HL-60/S4 treated with retinoic acid at 250 ng/mL for 4 days and 3 days (cell line): ENCODE data around the gene CD36.
"Not testable (repeated sequence)": the region's sequence is repeated elsewhere in the genome, so short reads cannot be mapped to it uniquely, and the experiment has no call there.

Experiments
- in situ Hi-C: fragments of 300-500 bp; cut with MboI; formaldehyde crosslinking; loops from 2 replicates; pipeline ENCODE4 v1.7.0; 2022; ENCODE audit warnings: low sequenced_read_pairs

Gene CD36

DNA sequence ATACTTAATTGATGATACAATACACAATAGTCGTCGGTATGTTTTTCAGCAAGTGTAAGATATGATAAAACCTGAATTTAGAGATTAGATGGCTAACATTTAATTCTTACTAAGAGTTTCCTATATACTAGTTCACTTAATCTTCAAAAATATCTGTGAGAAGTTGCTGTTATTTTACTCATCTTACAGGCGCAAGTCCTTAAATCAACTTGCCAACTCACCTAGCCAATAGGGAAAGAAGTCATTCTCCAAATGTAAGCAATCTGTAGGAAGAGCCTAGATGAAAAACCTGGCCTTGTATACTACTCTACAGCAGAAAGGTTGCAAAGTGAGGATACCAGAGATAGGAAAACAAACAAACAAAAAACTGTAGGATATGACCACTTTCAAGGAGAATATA, 10.6 kb downstream of the CD36 start:
- in situ Hi-C loops: no loop called here

DNA sequence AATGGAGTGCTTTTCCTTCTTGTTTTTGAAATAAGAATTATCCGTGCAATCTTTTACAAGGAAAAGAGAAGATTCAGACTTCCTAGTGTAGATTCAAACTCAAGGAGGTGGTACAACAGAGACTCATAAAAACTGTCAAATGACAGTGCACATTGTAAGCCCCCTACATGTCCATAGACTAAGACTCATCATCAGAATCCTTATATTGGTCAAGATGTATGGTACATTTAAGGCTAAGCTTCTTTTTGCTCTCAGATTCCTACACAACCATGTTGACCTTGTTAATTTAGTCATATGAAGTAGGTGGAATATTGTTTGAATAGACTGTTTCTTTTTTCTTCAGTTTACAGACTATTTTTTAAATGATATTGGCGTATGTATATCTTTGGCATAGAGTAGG, 11.6 kb downstream of the CD36 start:
- in situ Hi-C loops: no loop called here

DNA sequence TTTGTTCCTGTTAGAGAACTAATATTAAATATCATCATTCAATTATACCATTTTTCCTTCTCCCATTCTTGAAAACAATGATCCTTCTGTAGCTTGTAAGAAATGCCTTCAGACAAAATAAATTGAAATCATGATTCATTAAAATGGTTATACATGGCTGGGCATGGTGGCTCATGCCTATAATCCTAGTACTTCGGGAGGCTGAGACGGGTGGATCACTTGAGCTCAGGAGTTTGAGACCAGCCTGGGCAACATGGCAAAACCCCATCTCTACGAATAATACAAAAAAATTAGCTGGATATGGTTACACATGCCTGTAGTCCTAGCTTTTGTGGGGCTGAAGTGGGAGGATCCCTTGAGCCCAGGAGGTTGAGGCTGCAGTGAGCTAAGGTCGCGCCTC, 13.0 kb downstream of the CD36 start:
- in situ Hi-C loops: no loop called here

DNA sequence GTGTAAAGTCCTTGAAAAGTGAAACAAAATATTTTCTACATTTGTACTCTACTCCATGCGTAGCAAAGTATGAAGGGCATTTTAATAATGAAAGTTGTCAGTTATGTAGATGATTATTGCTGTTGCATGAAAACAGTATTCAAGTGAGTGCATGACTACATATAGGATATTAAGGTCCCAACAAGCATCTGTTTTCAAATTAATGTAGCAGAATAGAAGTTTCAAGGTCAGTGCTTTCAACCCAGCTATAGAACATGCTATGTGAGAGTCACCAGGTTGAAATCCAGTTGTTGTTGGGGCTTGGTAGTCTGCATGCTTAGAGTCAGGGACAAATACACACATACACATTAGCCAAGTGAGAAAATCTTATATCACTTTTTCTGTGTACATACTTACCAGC, 14.8 kb downstream of the CD36 start:
- in situ Hi-C loops: no loop called here

DNA sequence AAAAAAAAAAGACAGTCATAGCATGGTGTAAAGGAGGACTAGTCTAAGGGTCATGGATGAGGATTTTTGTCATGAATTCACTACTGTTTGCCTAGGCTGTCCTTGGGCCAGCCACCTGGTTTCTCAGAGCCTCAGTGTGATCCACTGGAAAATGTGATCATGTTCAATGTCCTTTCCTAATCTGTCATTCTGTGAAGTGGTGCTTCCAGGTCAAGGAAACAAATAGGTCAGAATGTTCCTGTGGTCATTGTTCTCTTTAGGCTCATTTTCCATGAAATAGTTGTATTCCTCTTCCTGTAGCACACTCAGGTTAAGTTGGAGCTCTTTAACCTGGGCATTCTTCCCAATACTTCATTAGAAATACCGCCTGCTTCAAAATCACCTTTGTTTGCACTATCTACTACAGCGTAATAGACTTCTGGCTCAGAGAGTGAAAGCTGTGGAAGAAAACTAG, 16.5 kb downstream of the CD36 start:
- in situ Hi-C loops: no loop called here

DNA sequence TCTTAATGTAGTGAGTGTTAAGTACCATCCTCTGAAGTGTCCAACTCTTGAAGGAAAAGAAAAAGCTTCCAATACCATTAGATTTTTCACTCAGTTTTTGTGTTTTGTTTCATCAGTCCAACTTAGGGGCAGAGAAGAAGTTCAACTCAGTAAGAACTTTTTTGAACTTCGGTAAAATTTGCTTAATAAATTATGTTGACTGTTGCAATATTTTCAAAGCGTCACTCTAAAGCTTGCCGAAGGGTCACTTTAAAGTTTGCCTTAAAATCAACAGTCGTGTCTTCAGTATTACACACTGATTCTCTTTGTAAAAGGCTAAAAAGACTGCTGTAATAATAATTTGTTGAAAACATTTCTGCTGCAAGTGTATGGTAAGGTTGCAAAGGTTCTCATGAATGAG, 17.6 kb downstream of the CD36 start:
- in situ Hi-C loops: no loop called here

DNA sequence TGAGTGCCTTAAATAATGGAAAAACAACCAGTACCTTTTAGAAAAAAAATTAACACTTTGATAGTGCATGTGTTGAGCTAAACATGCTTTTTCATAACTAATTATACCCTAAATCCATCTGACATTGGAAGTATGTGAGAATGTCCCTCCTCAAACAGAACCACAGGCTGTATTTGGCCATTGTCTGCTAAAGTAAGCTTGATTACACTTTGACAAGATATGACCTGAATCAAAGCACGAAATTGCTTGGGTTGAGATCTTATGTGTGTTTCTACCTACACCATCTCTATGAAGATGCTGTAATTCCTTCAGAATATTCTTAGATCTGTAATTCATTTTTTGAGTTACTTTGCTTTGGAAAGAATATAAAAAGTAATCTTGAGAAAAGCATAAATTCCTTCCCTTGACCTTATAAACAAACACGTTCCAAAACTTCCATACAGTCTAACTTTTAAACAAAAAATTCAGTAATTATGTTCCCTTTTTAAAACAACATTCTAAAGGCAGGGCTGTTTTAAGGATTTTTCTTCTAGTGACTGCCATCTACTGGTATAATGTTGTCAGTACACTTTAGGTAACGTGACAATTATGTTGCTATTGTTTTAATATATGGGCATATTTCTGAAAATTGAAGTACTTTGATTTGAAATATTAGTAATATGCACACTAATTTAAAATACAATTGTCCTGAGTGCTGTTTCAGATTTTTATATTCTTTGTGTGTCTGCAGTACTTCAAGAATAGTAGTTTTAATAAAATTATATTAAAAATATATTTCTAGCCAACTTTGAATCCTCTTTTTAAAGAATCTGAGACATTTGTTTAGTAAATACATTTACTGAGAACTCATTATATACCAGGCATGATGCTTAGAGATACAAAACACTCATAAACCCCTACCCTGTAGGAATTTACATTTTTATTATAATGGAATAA, 20.9 kb downstream of the CD36 start:
- in situ Hi-C loops: no loop called here

DNA sequence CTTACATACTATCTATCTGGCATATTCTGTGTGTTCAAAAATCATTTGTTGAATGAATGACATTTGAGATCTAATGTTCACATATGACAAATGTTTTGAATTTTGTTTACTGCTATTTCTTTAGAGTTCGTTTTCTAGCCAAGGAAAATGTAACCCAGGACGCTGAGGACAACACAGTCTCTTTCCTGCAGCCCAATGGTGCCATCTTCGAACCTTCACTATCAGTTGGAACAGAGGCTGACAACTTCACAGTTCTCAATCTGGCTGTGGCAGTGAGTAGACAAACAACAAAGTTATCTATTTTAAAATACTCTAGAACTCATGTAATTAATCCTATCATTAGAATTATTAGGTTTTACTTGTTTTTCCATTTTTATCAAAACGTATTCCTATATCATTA, 22.5 kb downstream of the CD36 start:
- in situ Hi-C loops: no loop called here

DNA sequence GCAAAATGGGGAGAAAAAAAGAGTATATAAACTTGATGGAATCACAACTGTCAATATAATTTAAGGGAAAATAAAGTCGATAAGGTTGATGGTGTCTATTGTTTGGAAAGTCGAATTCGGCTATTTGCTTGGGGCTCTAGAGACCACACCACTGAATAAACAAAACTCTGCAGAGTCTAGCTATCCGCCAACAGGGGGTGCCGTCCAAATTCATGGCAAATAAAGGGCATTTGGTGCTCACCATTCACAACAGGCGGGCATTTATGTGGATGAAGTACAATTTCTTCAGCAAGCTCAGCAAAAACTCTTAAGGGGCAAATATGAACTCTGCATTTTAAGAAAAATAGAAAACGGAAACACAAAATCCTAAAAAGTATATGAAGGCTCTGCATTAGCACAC, 23.3 kb downstream of the CD36 start:
- in situ Hi-C loops: no loop called here

DNA sequence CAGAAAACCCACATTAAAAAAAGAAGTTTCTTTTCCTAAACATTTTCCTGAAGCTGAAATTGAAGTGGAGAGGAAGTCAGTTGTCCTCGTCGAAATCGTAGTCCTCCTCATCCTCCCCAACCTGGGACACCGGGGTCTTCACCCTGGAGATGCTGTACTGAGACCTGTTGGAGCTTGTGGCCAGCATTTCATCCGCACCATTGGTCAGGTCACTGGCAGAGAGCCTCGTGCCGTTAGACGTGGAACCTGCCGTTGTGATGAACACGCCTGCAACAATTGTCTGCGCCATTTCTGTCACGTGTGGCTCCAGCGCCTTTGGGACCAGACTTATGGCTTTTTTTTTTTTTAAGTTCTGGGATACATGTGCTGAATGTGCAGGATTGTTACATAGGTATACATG, 23.8 kb downstream of the CD36 start:
- in situ Hi-C loops: no loop called here

DNA sequence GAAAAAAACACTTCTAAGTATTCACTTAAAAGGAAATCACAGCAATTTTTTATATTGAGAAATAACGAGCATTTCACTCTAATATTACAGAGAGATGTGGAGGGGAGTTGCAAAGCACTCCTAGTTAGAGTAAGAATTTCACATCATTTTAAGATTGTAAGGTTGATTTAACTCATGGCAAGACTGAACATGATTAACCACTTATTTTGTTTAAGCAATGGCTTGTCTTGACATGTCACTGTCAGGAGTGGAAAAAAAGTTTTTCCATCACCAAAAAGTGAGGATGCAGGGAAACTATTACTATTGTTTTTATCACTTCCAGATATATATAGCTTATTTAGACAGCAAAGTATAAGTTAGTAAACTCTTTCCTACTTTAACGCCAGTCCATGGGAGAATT, 27.1 kb downstream of the CD36 start:
- in situ Hi-C loops: no loop called here

DNA sequence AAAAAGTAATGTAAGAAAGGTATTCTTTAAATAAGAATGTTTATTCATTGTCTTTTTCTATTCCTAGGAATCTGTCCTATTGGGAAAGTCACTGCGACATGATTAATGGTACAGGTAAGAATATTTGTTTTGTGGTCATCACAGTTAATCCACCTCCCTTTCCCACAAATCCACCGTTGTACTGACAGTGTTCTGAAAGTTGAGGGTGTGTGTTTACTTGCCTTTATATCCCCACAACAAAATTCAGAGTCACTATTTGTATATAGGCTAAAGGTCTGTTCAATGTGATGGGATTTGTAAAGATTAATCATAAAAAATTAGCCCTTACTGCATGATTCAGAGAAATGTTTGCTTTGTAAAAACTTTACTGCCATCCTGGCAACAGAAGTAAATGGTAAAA, 27.9 kb downstream of the CD36 start:
- in situ Hi-C loops: no loop called here

DNA sequence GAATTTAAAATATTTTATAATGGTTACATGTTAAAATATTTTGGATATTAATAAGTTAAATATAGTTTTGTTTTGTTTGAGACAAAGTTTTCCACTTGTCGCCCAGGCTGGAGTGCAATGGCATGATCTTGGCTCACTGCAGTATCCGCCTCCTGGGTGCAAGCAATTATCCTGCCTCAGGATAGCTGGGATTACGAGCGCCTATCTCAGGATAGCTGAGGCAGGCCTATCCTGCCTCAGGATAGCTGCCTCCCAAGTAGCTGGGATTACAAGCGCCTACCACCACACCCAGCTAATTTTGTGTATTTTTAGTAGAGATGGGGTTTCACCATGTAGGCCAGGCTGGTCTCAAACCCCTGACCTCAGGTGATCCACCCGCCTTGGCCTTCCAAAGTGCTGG, 30.9 kb downstream of the CD36 start:
- in situ Hi-C loops: not testable (repeated sequence)

DNA sequence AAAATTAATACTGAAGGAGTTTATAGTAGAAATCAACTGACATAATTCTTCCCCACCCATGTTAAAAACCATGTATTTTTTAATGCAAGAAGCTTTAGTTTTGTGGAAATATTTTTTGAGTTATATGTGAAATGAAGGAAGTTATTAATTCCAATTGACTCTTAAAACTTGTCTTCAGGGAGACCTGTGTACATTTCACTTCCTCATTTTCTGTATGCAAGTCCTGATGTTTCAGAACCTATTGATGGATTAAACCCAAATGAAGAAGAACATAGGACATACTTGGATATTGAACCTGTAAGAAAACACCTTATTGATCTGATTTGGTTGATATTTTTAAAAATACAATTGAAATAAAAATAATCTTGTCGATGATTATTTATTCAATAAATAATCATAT, 33.3 kb downstream of the CD36 start:
- in situ Hi-C loops: no loop called here

DNA sequence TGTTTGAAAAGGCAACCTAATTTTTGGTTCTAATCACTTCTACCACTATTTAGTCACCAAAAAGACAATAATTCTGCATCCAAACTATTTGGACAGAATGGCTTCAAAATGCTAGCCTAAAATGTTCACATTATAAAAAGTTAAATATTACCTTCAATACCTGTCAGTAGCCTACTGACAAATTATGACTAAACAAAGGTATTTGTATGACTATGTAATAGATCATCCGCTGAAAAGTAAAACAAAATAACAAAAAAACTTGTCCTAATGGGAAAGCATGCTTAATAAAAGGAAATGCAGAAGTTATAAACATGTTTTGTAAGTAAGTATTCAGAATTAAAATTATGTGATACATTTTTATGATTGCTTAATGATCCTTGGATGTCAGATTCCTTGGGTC, 36.6 kb downstream of the CD36 start:
- in situ Hi-C loops: loop anchor here (25.0 kb wide), 1 partner anchor 787 kb away; no protein-coding TSS in a partner anchor

DNA sequence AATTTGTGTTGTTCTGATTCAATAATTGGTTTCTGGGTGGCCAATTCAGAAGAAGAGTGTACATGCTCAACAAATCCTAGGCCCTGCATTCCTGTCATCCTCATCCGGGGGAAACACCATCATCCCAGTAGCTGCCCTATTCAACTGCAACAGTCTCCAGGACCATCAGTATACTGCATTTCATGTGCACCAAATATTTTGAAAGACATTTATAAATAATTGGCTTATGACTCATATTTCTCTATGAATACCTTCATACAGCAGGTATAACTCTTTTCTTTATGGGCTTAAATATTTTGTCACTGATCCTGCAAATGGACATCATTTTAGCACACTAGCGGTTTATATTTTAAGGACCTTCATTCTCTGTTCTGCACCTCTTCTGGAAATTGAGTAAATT, 38.0 kb downstream of the CD36 start:
- in situ Hi-C loops: loop anchor here (25.0 kb wide), 1 partner anchor 786 kb away; no protein-coding TSS in a partner anchor

DNA sequence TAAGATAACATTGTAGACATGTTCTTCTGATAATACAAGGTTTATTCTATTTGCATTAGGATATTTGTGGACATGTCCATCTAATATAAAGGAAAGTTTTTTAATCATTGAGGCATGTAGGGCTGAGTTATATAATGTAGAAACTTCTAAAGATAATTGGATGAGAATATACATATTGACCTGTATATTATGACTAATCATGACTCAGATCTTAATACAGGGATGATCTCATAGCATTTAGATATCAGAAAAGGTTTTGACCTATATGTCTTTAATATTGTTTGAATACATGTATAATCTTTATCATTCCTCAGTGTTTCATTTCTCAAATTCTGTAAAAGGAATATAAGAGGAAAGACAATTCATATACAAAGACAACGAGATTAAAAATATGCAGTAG, 39.2 kb downstream of the CD36 start:
- in situ Hi-C loops: loop anchor here (25.0 kb wide), 1 partner anchor 785 kb away; no protein-coding TSS in a partner anchor

DNA sequence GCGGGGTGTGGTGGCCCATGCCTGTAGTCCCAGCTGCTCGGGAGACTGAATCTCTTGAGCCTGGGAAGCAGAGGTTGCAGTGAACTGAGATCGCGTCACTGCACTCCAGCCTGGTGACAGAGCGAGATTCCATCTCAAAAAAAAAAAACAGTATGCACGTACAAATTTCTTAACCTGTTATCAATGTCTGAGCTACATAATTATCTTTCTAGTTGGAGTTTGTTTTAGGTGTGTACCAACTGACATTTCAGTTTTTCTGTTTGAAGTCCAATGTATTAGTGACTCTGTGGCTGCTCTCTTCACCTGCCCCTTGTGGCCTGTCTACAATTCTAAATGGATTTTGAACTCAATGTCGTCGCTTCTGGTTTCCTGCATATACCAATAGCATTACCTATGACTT, 40.3 kb downstream of the CD36 start:
- in situ Hi-C loops: loop anchor here (25.0 kb wide), 1 partner anchor 784 kb away; no protein-coding TSS in a partner anchor

DNA sequence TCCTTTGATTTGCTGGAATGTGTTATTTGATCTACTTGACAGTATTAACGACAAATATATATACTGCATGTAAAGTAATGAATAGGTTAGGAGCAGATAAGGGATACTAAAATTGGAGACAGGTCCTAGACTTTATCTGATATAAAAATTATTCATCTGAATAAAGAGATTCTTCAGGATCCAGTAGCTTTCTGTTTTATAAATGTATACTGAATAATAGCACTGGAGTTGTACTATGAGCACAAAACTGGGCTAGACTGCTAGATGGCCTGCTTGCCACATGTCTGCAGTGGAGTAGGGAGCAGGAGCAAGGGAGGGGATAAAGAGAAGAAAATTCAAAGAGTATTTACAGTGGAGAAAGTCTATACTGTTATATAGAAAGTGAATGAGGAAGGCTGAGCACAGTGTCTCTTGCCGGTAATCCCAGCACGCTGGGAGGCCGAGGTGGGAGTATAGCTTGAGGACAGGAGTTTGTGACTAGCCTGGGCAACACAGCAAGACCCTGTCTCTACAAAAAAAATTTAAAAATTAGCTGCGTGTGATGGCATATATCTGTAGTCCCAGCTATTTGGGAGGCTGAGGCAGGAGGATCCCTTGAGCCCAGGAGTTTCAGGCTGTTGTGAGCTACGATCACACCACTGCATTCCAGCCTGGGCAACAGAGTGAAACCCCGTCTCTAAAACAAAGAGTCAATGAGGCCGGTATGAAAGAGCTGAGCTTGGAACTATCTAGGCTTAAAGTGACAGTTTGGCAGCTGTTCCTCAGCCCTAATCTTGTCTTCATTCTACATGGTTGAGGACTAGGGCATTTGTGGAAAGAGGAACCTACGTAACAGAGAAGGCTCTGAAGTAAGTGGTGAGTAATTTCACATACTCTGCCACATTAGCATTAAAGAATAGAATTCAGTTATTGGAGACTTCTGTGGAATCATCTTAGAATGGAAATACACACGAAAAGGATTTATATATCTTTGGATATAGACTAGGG, 41.8 kb downstream of the CD36 start:
- in situ Hi-C loops: loop anchor here (25.0 kb wide), 1 partner anchor 782 kb away; no protein-coding TSS in a partner anchor

DNA sequence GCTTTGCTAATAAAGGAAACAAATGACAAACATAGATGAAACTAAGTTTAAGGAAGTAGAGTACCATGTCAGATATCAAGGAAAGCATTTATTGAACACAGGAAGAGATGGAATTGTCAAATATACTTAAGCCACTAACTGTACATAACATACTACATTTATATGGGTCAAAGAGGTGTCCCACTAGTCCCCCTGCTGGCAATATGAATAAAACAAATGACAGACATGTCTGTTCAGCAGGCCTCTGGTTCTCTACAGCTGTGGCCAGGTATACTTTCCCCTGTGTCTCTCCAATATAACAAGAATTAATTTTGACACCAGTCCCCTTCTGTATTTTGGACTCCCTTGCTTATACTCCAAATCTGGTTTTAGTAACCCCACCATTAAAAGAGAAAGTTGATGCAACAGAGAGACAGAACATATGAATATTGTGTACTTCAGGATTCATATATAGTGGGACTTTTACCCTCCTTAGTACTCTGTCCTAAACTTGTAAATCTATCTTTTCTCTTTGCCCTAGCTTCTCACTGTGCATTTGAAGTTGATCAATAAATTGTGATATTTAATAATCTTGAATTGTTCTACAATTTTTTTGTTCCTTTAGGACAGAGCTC, 42.9 kb downstream of the CD36 start:
- in situ Hi-C loops: loop anchor here (25.0 kb wide), 1 partner anchor 781 kb away; no protein-coding TSS in a partner anchor

DNA sequence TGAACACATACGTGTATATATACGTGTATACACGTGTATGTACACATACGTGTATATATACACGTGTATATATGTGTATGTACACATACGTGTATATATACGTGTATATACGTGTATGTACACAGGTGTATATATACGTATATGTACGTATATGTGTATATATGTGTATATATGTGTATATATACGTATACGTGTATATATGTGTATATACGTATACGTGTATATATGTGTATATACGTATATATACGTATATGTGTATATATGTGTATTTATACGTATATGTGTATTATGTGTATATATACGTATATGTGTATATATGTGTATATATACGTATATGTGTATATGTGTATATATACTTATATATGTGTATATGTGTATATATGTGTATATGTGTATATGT, 44.3 kb downstream of the CD36 start:
- in situ Hi-C loops: loop anchor here (25.0 kb wide), 1 partner anchor 780 kb away; no protein-coding TSS in a partner anchor
